Endodermal cell (in vitro differentiated cells): ENCODE measurements around the gene TRAF3. TPM values are rescaled to one million over a fixed set of nuclear protein-coding genes. Genes with fewer than 3 reads are reported as not detected.

Source experiments
- DNase-seq: peaks from one replicate; pipeline ENCODE4 v3.0.0-alpha.2; 2017
- H3K27ac ChIP-seq: 2 replicates; pipeline ENCODE4 v1.5.1; 2013; ENCODE audit warnings: mild to moderate bottlenecking, low read depth, low read length, moderate library complexity
- H3K27me3 ChIP-seq: 2 replicates; pipeline ENCODE4 v1.6.1; 2013; ENCODE audit warnings: mild to moderate bottlenecking, low read length, moderate library complexity; ENCODE audit not compliant: insufficient read depth, control insufficient read depth, poor library complexity, severe bottlenecking
- H3K36me3 ChIP-seq: 2 replicates; pipeline ENCODE4 v1.7.0; 2013; ENCODE audit warnings: mild to moderate bottlenecking, low read length, moderate library complexity; ENCODE audit not compliant: control insufficient read depth, insufficient read depth
- H3K4me1 ChIP-seq: one replicate; pipeline ENCODE4 v1.7.0; 2013; ENCODE audit warnings: low read length; ENCODE audit not compliant: control insufficient read depth, insufficient read depth
- H3K4me3 ChIP-seq: 2 replicates; pipeline ENCODE4 v1.5.1; 2013; ENCODE audit warnings: mild to moderate bottlenecking, low read length, moderate library complexity
- H3K9ac ChIP-seq: 2 replicates; pipeline ENCODE4 v1.6.1; 2013; ENCODE audit warnings: mild to moderate bottlenecking, low read length, moderate library complexity; ENCODE audit not compliant: poor library complexity, severe bottlenecking; ENCODE audit errors: extremely low read depth
- H3K9me3 ChIP-seq: 2 replicates; pipeline ENCODE4 v1.6.1; 2013; ENCODE audit warnings: mild to moderate bottlenecking, low read length, moderate library complexity; ENCODE audit not compliant: control insufficient read depth
- H3K27ac Mint-ChIP-seq: 2 replicates; pipeline ENCODE4 v1.8.0; 2020; ENCODE audit warnings: mixed read lengths
- H3K27me3 Mint-ChIP-seq: 2 replicates; pipeline ENCODE4 v1.8.0; 2021; ENCODE audit warnings: mild to moderate bottlenecking, mixed read lengths; ENCODE audit not compliant: insufficient read depth
- H3K36me3 Mint-ChIP-seq: 2 replicates; pipeline ENCODE4 v1.8.0; 2020; ENCODE audit warnings: low read depth, mixed read lengths
- H3K4me1 Mint-ChIP-seq: 2 replicates; pipeline ENCODE4 v1.8.0; 2020; ENCODE audit warnings: mixed read lengths
- H3K4me3 Mint-ChIP-seq: 2 replicates; pipeline ENCODE4 v1.8.0; 2020; ENCODE audit warnings: mild to moderate bottlenecking, moderate library complexity, mixed read lengths
- H3K9me3 Mint-ChIP-seq: 2 replicates; pipeline ENCODE4 v1.8.0; 2020; ENCODE audit warnings: mild to moderate bottlenecking, mixed read lengths
- CTCF ChIP-seq: fragments of 200-600 bp; sonication (generic); conservative IDR thresholded peaks from 2 replicates; pipeline ENCODE4 v1.5.0; 2021; ENCODE audit warnings: antibody characterized with exemption, mild to moderate bottlenecking
- WGBS, 2 experiments: methylation state at CpG; one replicate each; pipeline versions ENCODE4 v1.1.5 to v1.1.7; 2013; ENCODE audit warnings: missing lambda C conversion rate in 2 of 2, mixed read lengths in 1 of 2; ENCODE audit not compliant: insufficient coverage in 1 of 2, insufficient read length in 1 of 2; 5-methylcytosine and 5-hydroxymethylcytosine counted together
- total RNA-seq, 2 donors: library from RNA; stranded (reverse); fragmentation: NEBNext Ultra II Directional in 1 of 2; extraction: Animal tissue kit (Norgen Biotek cat#: 25700) in 1 of 2; gene quantifications; 2 replicates in 1 of 2; 3 replicates in 1 of 2; pipeline ENCODE4 v1.2.1, GENCODE V29; 2021

TRAF3 gene
- total RNA-seq, 2 donors from 2014 or later = 16.7 to 23.8 TPM

GRCh38 chr14:102770147-102771123 lies 6.8 kb upstream of the TRAF3 start:
- Mint-ChIP-seq H3K27me3 (peaks cover 3% of the 10 kb centered on the region), H3K27ac (no peak overlapping the region), H3K9me3 (no peaks in the 10 kb centered on the region), H3K4me3 (no peak overlapping the region), H3K4me1 (peaks cover 9% of the 10 kb centered on the region), H3K36me3 (no peaks in the 10 kb centered on the region)
- H3K9ac ChIP-seq = no peak overlapping the region
- H3K27me3 ChIP-seq = no peaks in the 10 kb centered on the region
- DNase-seq = peak; percentile 43
- 89 to 94% methylated on average over 12 to 32 of the region's 32 CpGs for WGBS, 2 experiments
- no peaks in the 10 kb centered on the region for H3K36me3 ChIP-seq
- H3K27ac ChIP-seq = no peak overlapping the region
- H3K4me3 ChIP-seq = no peak overlapping the region
- H3K9me3 ChIP-seq = no peaks in the 10 kb centered on the region
- no peaks in the 10 kb centered on the region for H3K4me1 ChIP-seq
- TF ChIP-seq CTCF = no peak

- no peak overlapping the region for H3K4me3 Mint-ChIP-seq
- TF ChIP-seq CTCF = no peak
- no peak overlapping the region for H3K27ac Mint-ChIP-seq
These were observed 6.1 kb upstream of the TRAF3 start for GRCh38 chr14:102771144-102771543.

GRCh38 chr14:102772781-102773570 lies 4.3 kb upstream of the TRAF3 start:
- peaks cover 3% of the 10 kb centered on the region for H3K27me3 Mint-ChIP-seq
- peaks cover 9% of the 10 kb centered on the region for H3K4me1 Mint-ChIP-seq
- H3K27ac Mint-ChIP-seq = peak overlapping the region; percentile 24
- no peak overlapping the region for H3K4me3 Mint-ChIP-seq
- peak; percentile 76 for TF ChIP-seq CTCF
- 74 to 76% methylated on average over 17 to 22 of the region's 22 CpGs for WGBS, 2 experiments
- H3K36me3 Mint-ChIP-seq = no peaks in the 10 kb centered on the region
- Histone ChIP-seq H3K36me3 (no peaks in the 10 kb centered on the region), H3K9me3 (no peaks in the 10 kb centered on the region), H3K4me3 (no peak overlapping the region), H3K27ac (no peak overlapping the region), H3K4me1 (no peaks in the 10 kb centered on the region), H3K27me3 (no peaks in the 10 kb centered on the region), H3K9ac (no peak overlapping the region)
- no peaks in the 10 kb centered on the region for H3K9me3 Mint-ChIP-seq
- DNase-seq = peak; percentile 89

More at GRCh38 chr14:102771144-102771543, 6.1 kb upstream of the TRAF3 start:
- 89 to 100% methylated on average over 4 to 9 of the region's 9 CpGs for WGBS, 2 experiments
- no peak overlapping the region for H3K4me3 ChIP-seq
- no peaks in the 10 kb centered on the region for H3K27me3 ChIP-seq
- H3K27ac ChIP-seq = no peak overlapping the region
- peak; percentile 30 for DNase-seq
- peaks cover 9% of the 10 kb centered on the region for H3K4me1 Mint-ChIP-seq
- no peaks in the 10 kb centered on the region for H3K36me3 ChIP-seq
- no peak overlapping the region for H3K9ac ChIP-seq
- peaks cover 3% of the 10 kb centered on the region for H3K27me3 Mint-ChIP-seq
- H3K36me3 Mint-ChIP-seq = no peaks in the 10 kb centered on the region
- H3K9me3 Mint-ChIP-seq = no peaks in the 10 kb centered on the region
- no peaks in the 10 kb centered on the region for H3K4me1 ChIP-seq
- H3K9me3 ChIP-seq = no peaks in the 10 kb centered on the region
